GM12878 (cell line): ENCODE measurements around the gene DRD2.

ENCODE experiments used
- ASH2L ChIP-seq: fragments of 300-600, 200-600 bp; sonication (generic); IDR thresholded peaks from 2 replicates; pipeline ENCODE4 v1.6.1; 2017; ENCODE audit warnings: low read depth, mild to moderate bottlenecking, borderline replicate concordance
- CEBPB ChIP-seq, 2 experiments: fragments of 150-350 bp in 1 of 2; IDR thresholded peaks; 2 replicates each; pipeline ENCODE4 v1.6.1; 2012 to 2014; ENCODE audit warnings: low read depth in 2 of 2, low read length in 2 of 2, borderline replicate concordance in 1 of 2, inconsistent platforms in 1 of 2
- CTCF ChIP-seq, 3 experiments: IDR thresholded peaks in 2 of 3; conservative IDR thresholded peaks in 1 of 3; 2 replicates each; pipeline ENCODE4 v1.5.1; 2011; ENCODE audit warnings: low read depth in 3 of 3, low read length in 3 of 3, mild to moderate bottlenecking in 3 of 3, control low read depth in 2 of 3, moderate library complexity in 2 of 3, inconsistent platforms in 1 of 3, mixed read lengths in 1 of 3; ENCODE audit not compliant: control insufficient read depth in 2 of 3, insufficient read depth in 1 of 3; ENCODE audit errors: extremely low read depth in 1 of 3
- IKZF1 ChIP-seq: fragments of 450-650 bp; conservative IDR thresholded peaks from 2 replicates; pipeline ENCODE4 v1.6.1; 2017; ENCODE audit warnings: antibody characterized with exemption, mild to moderate bottlenecking
- JUNB ChIP-seq: IDR thresholded peaks from 2 replicates; pipeline ENCODE4 v1.6.1; 2016; ENCODE audit warnings: antibody characterized with exemption, mild to moderate bottlenecking
- POLR2A ChIP-seq: IDR thresholded peaks from 2 replicates; pipeline ENCODE4 v1.6.1; 2011; ENCODE audit warnings: low read depth, mild to moderate bottlenecking, low read length
- POLR2AphosphoS5 ChIP-seq: IDR thresholded peaks from 2 replicates; pipeline ENCODE4 v1.6.1; 2011; ENCODE audit warnings: mild to moderate bottlenecking, low read length, inconsistent platforms
- RFX5 ChIP-seq: IDR thresholded peaks from 2 replicates; pipeline ENCODE4 v1.6.1; 2011; ENCODE audit warnings: low read depth, low read length, improper control_type of control experiment
- SIX5 ChIP-seq: IDR thresholded peaks from 2 replicates; pipeline ENCODE4 v1.6.1; 2011; ENCODE audit warnings: mild to moderate bottlenecking, low read depth, low read length, moderate library complexity; ENCODE audit not compliant: severe bottlenecking
- SP1 ChIP-seq: IDR thresholded peaks from one replicate; pipeline ENCODE4 v1.6.1; 2011; ENCODE audit warnings: low read depth, low read length
- STAT3 ChIP-seq: IDR thresholded peaks from 2 replicates; pipeline ENCODE4 v1.6.1; 2011; ENCODE audit warnings: low read depth, low read length, improper control_type of control experiment
- TARDBP ChIP-seq: IDR thresholded peaks from 2 replicates; pipeline ENCODE4 v1.6.1; 2016; ENCODE audit warnings: borderline replicate concordance
- TF ChIP-seq, protein P1 (sequence below): IDR thresholded peaks from 2 replicates; pipeline ENCODE4 v1.6.1; 2012; ENCODE audit warnings: low read depth, low read length, improper control_type of control experiment

- TF ChIP-seq POLR2AphosphoS5 (no peak), CTCF (IDR thresholded peaks at IDR 0.05 in 2 of 3, conservative IDR thresholded peaks at IDR 0.05 in 1 of 3; ENCODE audit: control insufficient read depth in 2 of 3, extremely low read depth in 1 of 3, insufficient read depth in 1 of 3, low read depth in 3 of 3, low read length in 3 of 3) (no peak), CEBPB (IDR thresholded peaks at IDR 0.05; ENCODE audit: borderline replicate concordance in 1 of 2, low read depth in 2 of 2, low read length in 2 of 2) (no peak), SIX5 (no peak), ASH2L (no peak), TARDBP (no peak), STAT3 (no peak), JUNB (no peak), SP1 (no peak), POLR2A (no peak), IKZF1 (no peak), RFX5 (no peak)
- TF ChIP-seq, protein P1, sequence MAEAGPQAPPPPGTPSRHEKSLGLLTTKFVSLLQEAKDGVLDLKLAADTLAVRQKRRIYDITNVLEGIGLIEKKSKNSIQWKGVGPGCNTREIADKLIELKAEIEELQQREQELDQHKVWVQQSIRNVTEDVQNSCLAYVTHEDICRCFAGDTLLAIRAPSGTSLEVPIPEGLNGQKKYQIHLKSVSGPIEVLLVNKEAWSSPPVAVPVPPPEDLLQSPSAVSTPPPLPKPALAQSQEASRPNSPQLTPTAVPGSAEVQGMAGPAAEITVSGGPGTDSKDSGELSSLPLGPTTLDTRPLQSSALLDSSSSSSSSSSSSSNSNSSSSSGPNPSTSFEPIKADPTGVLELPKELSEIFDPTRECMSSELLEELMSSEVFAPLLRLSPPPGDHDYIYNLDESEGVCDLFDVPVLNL, result no peak
Observed at GRCh38 chr11:113496026-113496651, 20.9 kb upstream of the DRD2 start.
